ENCODE measurements around the gene RBP2.

The RBP2 gene

DNA sequence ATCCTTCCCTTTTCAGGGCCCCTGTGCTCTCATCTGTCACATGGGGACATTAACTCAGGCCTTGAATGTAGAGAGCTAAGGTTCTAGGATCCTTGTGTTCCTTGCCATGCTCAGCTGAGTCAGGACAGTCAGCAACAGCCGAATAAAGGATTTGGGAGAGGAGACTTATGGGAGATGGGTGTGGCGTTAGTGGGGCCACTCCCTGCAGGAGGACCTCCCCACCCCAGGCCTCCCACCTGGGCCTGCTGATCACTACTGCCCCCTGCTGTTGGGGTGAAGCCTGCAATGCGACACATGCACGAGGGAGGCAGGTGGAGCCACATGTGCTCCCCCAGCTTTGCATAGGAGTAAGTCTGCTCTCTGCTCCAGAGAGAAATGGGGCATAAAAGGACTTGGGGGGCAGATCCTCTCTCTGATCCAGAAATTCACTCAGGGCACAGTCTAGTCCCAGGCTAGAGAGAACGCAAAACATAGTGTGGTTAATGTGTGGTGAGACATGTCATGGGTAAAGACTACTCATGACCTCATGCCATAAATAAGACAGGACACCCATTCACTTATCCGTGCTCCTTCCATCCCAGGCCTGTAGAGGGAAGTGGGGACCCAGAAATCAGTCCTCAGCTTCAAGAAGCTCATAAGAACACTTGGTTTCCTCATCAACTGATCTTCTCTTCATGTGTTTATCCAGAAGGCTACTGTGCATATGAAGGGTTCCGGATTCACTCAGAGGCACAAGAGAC lies 43.9 kb upstream of the RBP2 start:
- TF ChIP-seq, protein P1, sequence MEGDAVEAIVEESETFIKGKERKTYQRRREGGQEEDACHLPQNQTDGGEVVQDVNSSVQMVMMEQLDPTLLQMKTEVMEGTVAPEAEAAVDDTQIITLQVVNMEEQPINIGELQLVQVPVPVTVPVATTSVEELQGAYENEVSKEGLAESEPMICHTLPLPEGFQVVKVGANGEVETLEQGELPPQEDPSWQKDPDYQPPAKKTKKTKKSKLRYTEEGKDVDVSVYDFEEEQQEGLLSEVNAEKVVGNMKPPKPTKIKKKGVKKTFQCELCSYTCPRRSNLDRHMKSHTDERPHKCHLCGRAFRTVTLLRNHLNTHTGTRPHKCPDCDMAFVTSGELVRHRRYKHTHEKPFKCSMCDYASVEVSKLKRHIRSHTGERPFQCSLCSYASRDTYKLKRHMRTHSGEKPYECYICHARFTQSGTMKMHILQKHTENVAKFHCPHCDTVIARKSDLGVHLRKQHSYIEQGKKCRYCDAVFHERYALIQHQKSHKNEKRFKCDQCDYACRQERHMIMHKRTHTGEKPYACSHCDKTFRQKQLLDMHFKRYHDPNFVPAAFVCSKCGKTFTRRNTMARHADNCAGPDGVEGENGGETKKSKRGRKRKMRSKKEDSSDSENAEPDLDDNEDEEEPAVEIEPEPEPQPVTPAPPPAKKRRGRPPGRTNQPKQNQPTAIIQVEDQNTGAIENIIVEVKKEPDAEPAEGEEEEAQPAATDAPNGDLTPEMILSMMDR (IDR thresholded peaks at IDR 0.05; ENCODE audit: insufficient read depth, low read depth, low read length, missing control alignments): peak; percentile 33
- no peak overlapping the region for H3K4me3 ChIP-seq (ENCODE audit: low read depth, low read length)
- DNase-seq (ENCODE audit: low read depth): peak; percentile 46

DNA sequence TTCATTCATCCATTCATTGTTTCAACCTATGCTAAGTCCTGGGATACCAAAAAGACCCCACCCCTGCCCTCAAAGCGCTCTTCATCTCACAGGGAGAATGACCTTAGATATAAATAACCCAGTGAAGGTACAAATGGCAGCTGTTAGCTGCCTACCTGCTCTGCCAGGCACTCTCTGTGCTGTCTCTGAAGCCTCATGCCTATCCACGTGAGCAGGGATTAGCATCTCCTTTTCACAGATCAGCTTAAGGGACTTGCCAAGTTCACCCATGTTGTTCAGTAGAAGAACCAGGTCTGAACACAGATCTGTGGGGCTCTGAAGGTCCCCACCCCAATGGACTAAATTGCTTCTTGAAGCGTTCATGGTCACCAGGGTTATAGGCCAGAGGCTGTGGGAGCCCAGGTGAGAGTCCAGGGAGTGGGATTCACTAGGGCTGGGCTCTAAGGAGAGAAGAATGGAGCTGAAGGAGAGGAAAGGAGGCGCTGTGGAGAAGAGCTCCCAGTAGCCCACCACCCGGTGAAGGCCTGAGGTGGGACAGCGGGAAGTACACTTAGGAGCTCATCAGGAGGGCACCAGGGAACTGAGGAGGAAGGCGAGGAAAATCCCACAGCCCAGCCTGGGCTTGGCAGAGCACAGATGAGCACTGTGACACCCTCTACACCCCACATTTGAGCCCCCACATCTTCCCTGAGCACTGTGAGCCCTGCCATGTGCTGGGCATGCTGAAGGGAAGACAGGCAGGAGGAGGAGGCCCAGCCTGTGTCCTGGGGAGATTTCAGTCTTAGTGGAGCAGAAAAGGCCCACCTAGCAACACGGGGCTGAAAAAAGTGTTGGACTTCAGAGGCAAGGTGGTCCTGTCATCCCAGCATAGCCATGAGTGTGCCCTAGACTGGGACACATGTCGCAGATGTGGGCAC lies 42.9 kb upstream of the RBP2 start:
- TF ChIP-seq, protein P1 (IDR thresholded peaks at IDR 0.05; ENCODE audit: insufficient read depth, low read depth, low read length, missing control alignments): no peak
- no peak for DNase-seq (ENCODE audit: low read depth)

DNA sequence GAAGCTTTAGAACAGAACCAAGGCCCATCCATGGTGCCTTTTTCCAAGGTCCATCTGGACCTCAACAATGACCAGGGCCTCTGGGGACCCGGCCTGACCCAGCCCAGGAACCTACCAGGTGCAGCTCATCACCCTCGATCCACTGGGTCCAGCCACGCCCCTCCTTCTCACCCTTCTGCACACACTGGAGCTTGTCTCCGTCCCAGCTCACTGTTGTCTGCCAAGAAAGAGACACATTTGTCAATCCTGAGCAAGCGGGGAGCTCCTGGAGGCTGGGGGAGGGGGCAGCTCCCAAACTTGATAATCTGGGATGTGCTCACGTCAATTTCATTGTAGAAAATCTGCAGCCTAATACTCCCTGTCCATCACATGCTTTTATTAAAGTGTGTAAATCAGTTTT lies 42.0 kb upstream of the RBP2 start:
- TF ChIP-seq, protein P1 (IDR thresholded peaks at IDR 0.05; ENCODE audit: insufficient read depth, low read depth, low read length, missing control alignments): no peak
- no peak overlapping the region for H3K4me3 ChIP-seq (ENCODE audit: low read depth, low read length)
- DNase-seq (ENCODE audit: low read depth): no peak

More for the DNA sequence above, 42.9 kb upstream of the RBP2 start:
- no peak overlapping the region for H3K4me3 ChIP-seq (ENCODE audit: low read depth, low read length)

DNA sequence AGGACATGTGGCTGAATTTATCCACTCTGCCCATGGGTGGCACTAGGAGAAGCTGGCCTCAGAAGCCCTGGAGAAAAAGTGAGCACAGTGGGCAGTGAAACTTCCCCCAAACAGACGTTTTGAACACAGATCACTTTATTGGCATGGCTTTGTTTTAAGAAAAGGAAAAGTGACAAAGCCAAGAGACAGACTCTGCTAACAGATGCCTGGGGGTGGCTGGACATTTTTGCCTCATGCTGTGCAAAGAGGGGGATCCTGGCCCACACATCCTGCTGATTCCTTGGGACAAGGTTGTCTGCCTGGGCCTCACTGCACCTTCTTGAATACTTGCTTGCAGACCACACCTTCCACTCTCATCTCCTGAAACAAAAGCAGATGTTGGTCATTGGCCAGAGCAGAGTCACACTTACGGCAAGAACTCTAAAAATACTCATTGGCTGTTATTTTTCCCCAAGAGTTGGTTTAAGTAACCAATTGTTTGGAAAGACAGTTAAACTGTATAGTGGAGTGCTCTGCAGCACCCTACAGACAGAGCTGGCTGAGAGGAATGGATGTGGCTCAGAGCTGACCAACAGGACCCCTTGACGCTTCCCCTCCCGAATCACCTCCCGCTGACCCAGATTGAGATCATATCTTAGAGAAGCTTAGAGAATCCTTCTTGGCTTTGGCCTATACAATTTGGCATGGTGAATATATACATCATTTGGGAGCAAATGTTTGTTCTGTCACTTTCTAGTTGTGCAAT lies 41.2 kb upstream of the RBP2 start:
- TF ChIP-seq, protein P1 (IDR thresholded peaks at IDR 0.05; ENCODE audit: insufficient read depth, low read depth, low read length, missing control alignments): no peak
- H3K4me3 ChIP-seq (ENCODE audit: low read depth, low read length): no peak overlapping the region
- no peak for DNase-seq (ENCODE audit: low read depth)

DNA sequence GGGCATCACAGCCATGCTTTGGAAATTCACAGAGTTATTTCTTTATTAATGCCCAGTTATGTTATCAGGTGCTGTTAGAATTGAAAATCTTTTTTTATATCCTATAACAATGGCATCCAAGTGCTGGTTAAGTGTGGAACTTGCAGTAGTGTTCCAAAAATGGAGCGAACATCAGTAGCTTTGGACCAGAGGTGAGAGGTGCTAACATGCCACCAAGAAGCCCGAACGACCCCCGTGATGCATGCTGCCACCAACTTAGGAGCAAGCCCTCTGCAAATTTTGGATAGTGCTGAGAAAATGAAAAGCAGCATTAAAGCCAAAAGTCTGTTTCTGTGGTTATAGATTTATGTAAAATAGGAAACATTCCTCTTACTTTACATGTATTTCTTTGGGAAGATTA lies 38.4 kb upstream of the RBP2 start:
- TF ChIP-seq, protein P1 (IDR thresholded peaks at IDR 0.05; ENCODE audit: insufficient read depth, low read depth, low read length, missing control alignments): no peak
- no peak overlapping the region for H3K4me3 ChIP-seq (ENCODE audit: low read depth, low read length)
- no peak for DNase-seq (ENCODE audit: low read depth)

DNA sequence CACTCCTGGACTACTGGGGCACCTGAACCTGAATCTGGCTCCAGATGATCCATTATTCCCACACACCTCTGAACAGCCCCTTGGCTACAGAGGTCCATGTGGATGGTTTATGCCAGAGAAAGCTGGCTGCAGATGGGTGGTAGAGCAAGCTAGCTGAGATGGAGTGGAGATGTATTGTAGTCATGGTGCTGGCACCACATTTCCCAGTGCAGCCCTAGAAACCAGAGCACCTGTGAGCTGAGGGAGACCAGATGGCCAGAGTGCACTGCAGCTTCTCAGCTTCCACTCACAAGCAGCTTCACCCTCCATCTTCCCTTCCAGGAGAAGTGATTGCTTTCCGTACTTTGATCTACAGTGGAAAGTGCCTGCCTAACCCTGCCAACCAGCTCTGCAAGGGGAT lies 33.3 kb upstream of the RBP2 start:
- H3K4me3 ChIP-seq (ENCODE audit: low read depth, low read length): no peak overlapping the region
- TF ChIP-seq, protein P1 (IDR thresholded peaks at IDR 0.05; ENCODE audit: insufficient read depth, low read depth, low read length, missing control alignments): no peak
- DNase-seq (ENCODE audit: low read depth): no peak
